Smooth muscle cell of the umbilical artery (primary cell): ENCODE results near the gene ATG2A. TPM values are rescaled to one million over a fixed set of nuclear protein-coding genes. Genes with fewer than 3 reads are reported as not detected.

Source experiments
- total RNA-seq: library from RNA; depleted of rRNA; stranded (reverse); fragments of >200 nt; gene quantifications from 2 replicates; pipeline ENCODE4 v1.2.3, GENCODE V29; 2014

ATG2A gene
- 12.5 and 14.9 TPM in 2 replicates for total RNA-seq

DNA sequence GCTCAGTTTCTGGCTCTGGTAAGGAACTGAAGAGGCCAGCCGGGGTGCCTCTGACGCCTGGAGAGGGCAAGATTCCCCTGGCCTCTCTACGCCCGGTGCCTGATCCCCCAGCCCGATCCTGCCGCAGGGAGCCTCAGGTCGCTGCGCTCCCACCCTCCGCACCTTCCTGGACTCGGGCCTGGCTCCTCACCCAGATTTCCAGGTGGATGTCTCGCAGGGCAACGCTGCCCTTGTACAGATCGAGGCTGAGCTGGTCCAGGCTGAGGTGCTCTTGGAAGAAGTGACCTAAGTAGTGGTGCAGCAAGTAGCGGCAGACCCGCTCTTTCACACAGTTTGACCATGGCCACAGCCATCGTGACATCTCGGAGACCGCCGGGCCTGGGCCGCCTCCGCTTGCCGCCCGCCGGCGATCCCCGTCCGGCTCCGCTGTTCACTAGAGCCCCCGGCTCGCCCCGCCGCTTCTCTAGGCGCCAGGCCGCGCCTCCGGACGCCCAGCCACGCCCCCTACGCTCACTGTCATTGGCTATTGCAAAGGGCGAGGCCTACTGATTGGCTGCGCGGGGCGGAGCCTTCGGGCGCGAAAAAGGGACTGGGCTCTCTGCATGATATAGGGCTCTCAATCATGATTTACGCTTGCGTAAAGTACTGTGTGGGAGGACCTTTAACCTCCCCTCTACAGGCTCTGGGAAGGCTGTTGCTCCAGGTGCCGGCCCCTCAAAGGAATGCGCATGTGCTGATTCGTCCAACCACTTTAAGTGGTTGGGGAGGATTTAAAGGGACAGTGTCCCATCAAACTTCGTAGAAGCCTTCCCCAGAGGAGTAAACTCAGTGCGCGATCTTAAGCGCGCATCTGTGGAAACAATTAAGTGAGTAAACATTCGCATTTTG is at the start of gene ATG2A:
TSS of gene ATG2A (minus strand) at position 435 of the 888 bp plus-strand sequence. CDS start at position 361, 74 bp downstream.

DNA sequence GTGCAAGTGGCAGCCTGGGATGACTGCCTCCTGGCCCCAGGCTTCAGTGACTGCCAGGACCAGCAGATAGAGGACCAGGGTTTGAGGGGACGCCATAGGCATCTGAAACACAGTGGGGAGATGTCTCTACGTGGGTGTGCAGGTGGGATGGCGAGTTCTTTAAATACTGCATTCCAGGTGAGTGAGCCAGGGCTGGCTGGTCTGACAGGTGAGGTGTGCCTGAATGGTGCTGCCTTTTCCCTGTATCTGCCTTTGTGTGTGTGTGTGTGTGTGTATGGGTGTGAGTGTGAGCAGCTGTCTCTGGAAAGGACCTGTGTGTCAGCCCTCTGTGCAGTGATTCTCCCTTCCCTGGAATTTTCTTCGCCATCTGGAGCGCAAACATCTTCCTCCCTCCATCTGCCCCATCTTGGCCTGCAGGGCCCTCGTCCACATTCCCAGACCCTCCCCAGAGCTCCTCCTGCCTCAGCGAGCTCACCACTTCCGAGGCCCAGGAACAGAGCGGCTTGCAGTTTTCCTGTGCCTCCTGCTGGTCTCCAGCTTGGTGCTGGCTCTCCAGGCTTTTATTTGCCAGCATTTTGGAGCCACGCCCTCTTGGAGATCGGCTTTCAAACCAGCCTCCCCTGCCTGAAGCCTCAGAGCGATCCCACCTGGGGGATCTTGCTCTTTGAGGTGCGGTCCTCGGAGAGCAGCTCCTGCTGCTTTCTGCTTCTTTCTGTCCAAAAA is 18.5 kb upstream of the ATG2A start, which contains the start of gene GPHA2:
TSS of gene GPHA2 (minus strand) at position 535 of the 723 bp plus-strand sequence. CDS start at position 102, 433 bp downstream.

DNA sequence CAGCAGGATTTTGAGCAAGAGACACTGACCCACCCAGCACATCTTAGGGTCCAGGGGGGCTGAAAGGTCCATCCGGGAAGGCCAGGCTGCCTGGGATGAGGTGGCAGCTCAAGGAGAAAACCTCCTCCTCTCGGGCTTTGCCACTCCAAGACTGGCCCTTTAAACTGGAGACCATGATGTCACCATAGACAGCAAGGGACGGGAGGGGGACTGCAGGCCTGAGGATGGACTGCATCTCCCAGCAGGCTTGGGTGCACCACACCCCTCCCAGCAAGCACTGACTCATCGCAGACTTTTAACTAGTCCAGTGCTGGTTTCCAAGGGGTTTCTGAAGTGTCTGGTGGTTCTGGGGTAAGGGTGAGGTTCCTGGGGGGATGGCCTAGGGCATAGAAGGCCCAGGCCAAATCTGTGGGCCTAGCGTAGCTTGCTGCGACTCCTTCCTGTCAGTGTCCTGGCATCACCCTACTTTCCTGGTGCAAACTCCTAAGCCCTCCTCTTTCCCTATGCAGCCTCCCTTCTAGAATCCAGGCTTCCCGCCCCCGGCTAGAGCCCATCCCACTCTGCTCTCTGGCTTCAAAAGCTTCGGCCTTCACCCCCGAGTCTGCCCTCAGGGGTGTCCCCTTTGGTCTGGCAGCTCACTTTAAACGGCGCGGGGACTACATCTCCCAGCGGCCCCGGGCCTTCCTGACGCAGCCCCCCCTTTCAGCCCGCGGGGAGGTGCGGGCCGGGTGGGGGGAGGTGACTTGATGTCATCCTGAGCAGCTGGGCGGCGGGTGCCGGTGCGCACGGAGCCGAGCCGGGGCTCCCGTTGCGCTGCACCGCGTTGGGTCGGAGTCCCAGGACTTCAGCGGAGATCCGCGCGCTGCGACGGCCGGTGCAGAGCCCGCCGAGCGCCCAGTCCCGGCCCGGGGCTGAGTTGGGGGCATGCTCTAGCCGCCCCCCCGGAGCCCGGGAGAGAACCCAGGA is 7.2 kb upstream of the ATG2A start, which contains the start of gene PPP2R5B:
TSS of gene PPP2R5B (plus strand) at position 746 of the 966 bp plus-strand sequence. CDS start 1,046 bp downstream, outside the sequence.

DNA sequence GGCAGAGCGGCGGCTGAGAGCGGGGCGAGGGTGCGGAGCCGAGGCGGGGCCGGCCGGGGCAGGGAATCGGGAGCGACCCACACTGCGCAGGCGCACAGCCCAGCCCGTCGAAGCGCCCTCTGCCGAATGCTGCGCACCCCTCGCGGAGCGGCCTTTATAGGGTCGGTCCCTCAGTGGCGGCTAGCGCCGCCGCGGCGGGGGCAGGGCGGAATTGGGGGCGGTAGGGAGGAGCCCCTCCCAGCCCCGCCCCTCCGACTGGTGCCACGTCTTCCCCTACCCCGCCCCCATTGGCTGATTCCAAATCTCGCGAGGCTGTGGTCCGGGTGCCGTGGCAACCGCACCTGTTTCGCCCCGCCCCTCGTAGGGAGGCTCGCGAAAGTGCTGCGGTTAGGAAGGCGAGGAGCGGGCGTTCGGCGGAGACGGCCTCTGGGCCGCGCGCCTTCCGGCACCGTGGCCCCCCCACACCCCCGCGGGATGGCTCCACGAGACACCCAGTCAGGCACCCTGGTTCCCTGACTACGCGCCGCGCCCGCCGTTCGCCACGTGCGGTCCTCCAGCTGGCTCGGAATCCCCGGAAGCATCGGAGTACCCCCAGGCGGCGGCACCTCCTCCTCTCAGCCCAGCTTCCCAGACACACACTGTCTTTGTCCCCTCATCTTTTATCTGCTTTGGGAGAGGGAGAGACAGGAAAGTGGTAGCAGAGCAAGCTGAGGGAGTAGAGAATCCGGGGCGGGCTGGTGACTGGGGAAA is 38.3 kb downstream of the ATG2A start, which contains the start of gene EHD1:
TSS of gene EHD1 (minus strand) at position 128 of the 750 bp plus-strand sequence. CDS start 157 bp downstream, outside the sequence.

Other genes starting within 250 kb of the ATG2A start
- gene NRXN2, start 194.0 kb downstream of the ATG2A start, total RNA-seq = 0.30 and 6.4 TPM in 2 replicates
- 0.09 and 0.30 TPM in 2 replicates for gene RASGRP2, start 173.1 kb downstream of the ATG2A start, total RNA-seq
- 0.60 and 1.2 TPM in 2 replicates for gene PYGM, start 157.2 kb downstream of the ATG2A start, total RNA-seq
- 72.2 and 125 TPM in 2 replicates for gene SF1, start 138.7 kb downstream of the ATG2A start, total RNA-seq
- gene MAP4K2, start 114.0 kb downstream of the ATG2A start, total RNA-seq = 11.0 and 19.2 TPM in 2 replicates
- 13.4 and 34.0 TPM in 2 replicates for gene MEN1, start 106.7 kb downstream of the ATG2A start, total RNA-seq
- gene CDC42BPG, start 72.6 kb downstream of the ATG2A start, total RNA-seq = under 0.01 and 0.32 TPM in 2 replicates
- 40.4 and 211 TPM in 2 replicates for gene EHD1, start 38.6 kb downstream of the ATG2A start, total RNA-seq
- 16.0 and 21.0 TPM in 2 replicates for gene PPP2R5B, start 7.5 kb upstream of the ATG2A start, total RNA-seq
- not detected in 2 replicates for gene GPHA2, start 18.7 kb upstream of the ATG2A start, total RNA-seq
- under 0.01 TPM in 1 of 2 replicates, not detected in the other for gene MAJIN, start 54.9 kb upstream of the ATG2A start, total RNA-seq
- under 0.01 and 0.51 TPM in 2 replicates for gene BATF2, start 79.8 kb upstream of the ATG2A start, total RNA-seq
- gene ARL2, start 97.0 kb upstream of the ATG2A start, total RNA-seq = 73.7 and 76.6 TPM in 2 replicates
- gene SNX15, start 110.2 kb upstream of the ATG2A start, total RNA-seq = 3.0 and 10.7 TPM in 2 replicates
- 6.9 and 7.1 TPM in 2 replicates for gene SAC3D1, start 124.0 kb upstream of the ATG2A start, total RNA-seq
- gene NAALADL1, start 141.3 kb upstream of the ATG2A start, total RNA-seq = 17.3 and 19.9 TPM in 2 replicates
- gene CDCA5, start 166.8 kb upstream of the ATG2A start, total RNA-seq = 1.8 and 6.0 TPM in 2 replicates
- 23.5 and 33.7 TPM in 2 replicates for gene ZFPL1, start 167.0 kb upstream of the ATG2A start, total RNA-seq
- gene VPS51, start 179.0 kb upstream of the ATG2A start, total RNA-seq = 108 and 163 TPM in 2 replicates
- 12.2 and 17.0 TPM in 2 replicates for gene TM7SF2, start 194.7 kb upstream of the ATG2A start, total RNA-seq
- gene ZNHIT2, start 200.5 kb upstream of the ATG2A start, total RNA-seq = 6.5 and 7.3 TPM in 2 replicates
- gene FAU, start 204.9 kb upstream of the ATG2A start, total RNA-seq = 104 and 213 TPM in 2 replicates
- gene MRPL49, start 205.1 kb upstream of the ATG2A start, total RNA-seq = 44.0 and 47.2 TPM in 2 replicates
- 25.2 and 38.0 TPM in 2 replicates for gene SYVN1, start 217.3 kb upstream of the ATG2A start, total RNA-seq